ENCODE measurements around the gene BGN. TPM values are rescaled to one million over a fixed set of nuclear protein-coding genes. Genes with fewer than 3 reads are reported as not detected.

The BGN gene
- total and polyA plus RNA-seq, 5 experiments from 2014 or later, result not detected

GRCh38 chrX:153465691-153466380, 28.9 kb upstream of the BGN start:
- POLR2A ChIA-PET, result no interaction called here
- H3K4me1 Mint-ChIP-seq, result peaks cover 6 to 17% (median 11%) of the 10 kb centered on the region in 4 donors
- no peak overlapping the region for H3K27ac Mint-ChIP-seq
- no peaks in the 10 kb centered on the region for H3K27me3 Mint-ChIP-seq
- H3K4me3 Mint-ChIP-seq, result no peak overlapping the region
- peaks cover 0 to 3% (median 0%) of the 10 kb centered on the region in 9 donors for H3K9me3 Mint-ChIP-seq
- peaks cover 0 to 29% (median 0%) of the 10 kb centered on the region in 3 donors for H3K36me3 Mint-ChIP-seq
- DNase-seq, result no peak
- no peak for ATAC-seq

- Mint-ChIP-seq H3K4me3 (peak overlapping the region in 2 of 10 donors; percentile 14 to 71), H3K36me3 (peaks cover 0 to 15% (median 0%) of the 10 kb centered on the region in 3 donors), H3K27me3 (no peaks in the 10 kb centered on the region), H3K4me1 (peaks cover 5 to 20% (median 12%) of the 10 kb centered on the region in 4 donors), H3K9me3 (peaks cover 0 to 3% (median 0%) of the 10 kb centered on the region in 9 donors), H3K27ac (no peak overlapping the region)
- no peak for DNase-seq
- POLR2A ChIA-PET, result interaction anchor here (0.6 kb wide), 1 partner anchor 430 kb away, joined by 4 read pairs; no protein-coding TSS in a partner anchor
- no peak for ATAC-seq
Measured at GRCh38 chrX:153468008-153468580, 26.7 kb upstream of the BGN start.

GRCh38 chrX:153469811-153470410, 24.9 kb upstream of the BGN start:
- ATAC-seq (peak; percentile 42 to 47), DNase-seq (peak in 3 of 10 donors; percentile 12 to 74 (median 43))
- no peaks in the 10 kb centered on the region for H3K27me3 Mint-ChIP-seq
- H3K4me3 Mint-ChIP-seq, result peak overlapping the region; percentile 74 to 90 (median 82)
- H3K36me3 Mint-ChIP-seq, result peaks cover 0 to 4% (median 0%) of the 10 kb centered on the region in 3 donors
- POLR2A ChIA-PET, result interaction anchor here (0.7 kb wide), 1 partner anchor 38 kb away, joined by 3 read pairs; no protein-coding TSS in a partner anchor
- H3K27ac Mint-ChIP-seq, result peak overlapping the region in 9 of 10 donors; percentile 16 to 85 (median 79)
- peaks cover 5 to 23% (median 13%) of the 10 kb centered on the region in 4 donors for H3K4me1 Mint-ChIP-seq
- H3K9me3 Mint-ChIP-seq, result peaks cover 0 to 3% (median 0%) of the 10 kb centered on the region in 9 donors

GRCh38 chrX:153470411-153471363, 24.1 kb upstream of the BGN start, which contains the start of gene HAUS7:
Gene HAUS7 (minus strand): TSS chrX:153470576. CDS start chrX:153470557, 19 bp downstream.
- Mint-ChIP-seq H3K36me3 (peaks cover 0 to 4% (median 0%) of the 10 kb centered on the region in 3 donors), H3K27me3 (no peaks in the 10 kb centered on the region), H3K4me1 (peaks cover 5 to 25% (median 13%) of the 10 kb centered on the region in 4 donors), H3K9me3 (peaks cover 0 to 3% (median 0%) of the 10 kb centered on the region in 9 donors), H3K4me3 (peak within 1 kb of the TSS; percentile 74 to 90 (median 82)), H3K27ac (peak within 1 kb of the TSS in 9 of 10 donors; percentile 16 to 90 (median 79))
- ATAC-seq, result peak; percentile 77 to 85
- POLR2A ChIA-PET, result interaction anchor here (0.7 kb wide), 1 partner anchor 37 kb away, joined by 3 read pairs; no protein-coding TSS in a partner anchor
- DNase-seq, result peak; percentile 75 to 92 (median 82)

DNA sequence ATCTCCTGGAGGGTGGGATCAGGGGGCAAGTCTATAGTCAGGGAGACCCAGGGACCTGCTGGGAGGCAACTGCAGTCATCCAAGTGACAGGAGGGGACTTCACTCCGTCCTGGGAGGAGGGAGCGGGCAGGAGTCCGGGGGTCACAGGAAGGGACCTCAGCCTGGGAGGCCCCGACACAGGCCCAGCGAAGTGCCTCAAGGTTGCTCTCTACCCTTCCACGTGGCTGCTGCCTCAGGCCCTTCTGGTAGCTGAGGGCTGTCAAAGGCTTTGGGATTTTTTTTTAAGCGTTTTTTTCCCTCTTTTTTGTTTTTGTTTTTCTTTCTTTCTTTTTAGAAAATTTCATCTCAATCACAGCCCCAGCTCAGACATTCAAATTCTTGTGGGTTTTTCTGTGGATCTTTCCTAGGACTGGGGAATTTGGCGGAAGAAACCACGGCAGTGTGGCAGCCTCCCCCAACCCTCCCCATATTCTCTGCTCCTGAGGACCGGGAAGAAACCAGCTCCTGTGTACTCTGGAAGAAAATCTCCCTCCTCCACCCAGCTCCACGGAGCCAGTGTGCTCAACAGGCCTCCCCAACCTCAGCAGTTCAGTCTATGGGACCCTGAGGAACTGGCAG, 23.0 kb upstream of the BGN start:
- no peak for DNase-seq
- Mint-ChIP-seq H3K27ac (peak overlapping the region in 4 of 10 donors; percentile 57 to 81 (median 67)), H3K27me3 (no peaks in the 10 kb centered on the region), H3K36me3 (peaks cover 0 to 4% (median 0%) of the 10 kb centered on the region in 3 donors), H3K9me3 (peaks cover 0 to 3% (median 0%) of the 10 kb centered on the region in 9 donors), H3K4me1 (peaks cover 5 to 25% (median 16%) of the 10 kb centered on the region in 4 donors), H3K4me3 (peak overlapping the region in 2 of 10 donors; percentile 7 to 77)
- no peak for ATAC-seq
- POLR2A ChIA-PET, result no interaction called here

GRCh38 chrX:153473126-153473525, 21.7 kb upstream of the BGN start:
- Mint-ChIP-seq H3K9me3 (peaks cover 0 to 1% (median 0%) of the 10 kb centered on the region in 9 donors), H3K27ac (peak overlapping the region in 4 of 10 donors; percentile 60 to 69 (median 66)), H3K4me1 (peaks cover 0 to 20% (median 11%) of the 10 kb centered on the region in 4 donors), H3K27me3 (no peaks in the 10 kb centered on the region), H3K36me3 (no peaks in the 10 kb centered on the region), H3K4me3 (peak overlapping the region in 8 of 10 donors; percentile 37 to 74 (median 56))
- DNase-seq (no peak), ATAC-seq (no peak)
- POLR2A ChIA-PET, result interaction anchor here (1.0 kb wide), 1 partner anchor 34 kb away, joined by 3 read pairs; no protein-coding TSS in a partner anchor

DNA sequence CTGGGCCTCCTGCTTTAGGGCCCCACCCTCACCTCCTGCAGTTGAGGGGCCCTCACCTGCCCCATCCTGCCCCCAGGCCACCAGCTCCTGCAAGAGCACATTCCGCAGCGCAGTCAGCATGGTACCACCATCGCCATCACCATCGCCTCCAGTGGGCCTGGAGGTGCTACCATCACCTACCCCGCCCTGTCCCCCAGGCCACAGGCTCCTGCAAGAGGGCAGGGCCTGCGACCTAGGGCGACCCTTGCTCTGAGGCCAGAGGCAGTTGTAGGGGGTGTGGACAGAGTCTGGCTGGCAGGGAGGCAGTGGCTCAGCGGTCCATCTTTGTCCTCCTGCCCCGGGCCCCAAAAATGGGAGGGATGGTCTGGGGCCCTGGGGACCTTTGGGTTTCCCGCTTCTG, 20.5 kb upstream of the BGN start:
- DNase-seq, result no peak
- no peaks in the 10 kb centered on the region for H3K36me3 Mint-ChIP-seq
- peak overlapping the region in 9 of 10 donors; percentile 22 to 82 (median 62) for H3K4me3 Mint-ChIP-seq
- no peaks in the 10 kb centered on the region for H3K27me3 Mint-ChIP-seq
- ATAC-seq, result no peak
- H3K4me1 Mint-ChIP-seq, result peaks cover 0 to 15% (median 9%) of the 10 kb centered on the region in 4 donors
- H3K27ac Mint-ChIP-seq, result peak overlapping the region in 9 of 10 donors; percentile 13 to 87 (median 59)
- POLR2A ChIA-PET, result interaction anchor here (0.6 to 0.7 kb wide), 2 partner anchors 523 to 533 kb away, joined by 3 read pairs; no protein-coding TSS in a partner anchor
- peaks cover 0 to 1% (median 0%) of the 10 kb centered on the region in 9 donors for H3K9me3 Mint-ChIP-seq

- DNase-seq (peak; percentile 14 to 67 (median 33)), ATAC-seq (peak in 1 of 2 donors; percentile 13)
- Mint-ChIP-seq H3K4me1 (peaks cover 0 to 11% (median 8%) of the 10 kb centered on the region in 4 donors), H3K9me3 (peaks cover 0 to 3% (median 0%) of the 10 kb centered on the region in 9 donors), H3K36me3 (no peaks in the 10 kb centered on the region), H3K27me3 (no peaks in the 10 kb centered on the region), H3K4me3 (peak overlapping the region in 3 of 10 donors; percentile 8 to 62 (median 41)), H3K27ac (no peak overlapping the region)
- POLR2A ChIA-PET, result no interaction called here
Measured at GRCh38 chrX:153474718-153475117, 20.1 kb upstream of the BGN start.

DNA sequence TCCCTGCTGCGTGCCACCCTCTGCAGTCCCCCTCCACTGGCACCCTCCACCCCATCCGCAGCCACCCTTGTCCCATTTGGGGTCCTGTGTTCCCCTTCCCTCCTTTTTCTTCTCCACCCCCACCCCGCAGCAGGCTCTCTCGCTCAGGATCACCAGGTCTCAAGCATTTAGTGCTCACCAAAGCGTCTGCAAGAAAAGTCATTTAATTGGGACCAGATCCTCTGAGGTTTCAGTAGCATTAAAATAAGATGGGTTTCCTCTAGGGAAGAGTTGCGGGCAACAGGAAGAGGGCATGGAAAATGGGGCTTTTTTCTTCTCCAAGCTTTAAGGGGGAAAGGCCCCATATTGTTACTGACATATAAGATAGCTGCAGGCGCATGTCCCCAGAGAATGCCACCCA, 19.5 kb upstream of the BGN start:
- Mint-ChIP-seq H3K27me3 (no peaks in the 10 kb centered on the region), H3K9me3 (peaks cover 0 to 3% (median 0%) of the 10 kb centered on the region in 9 donors), H3K36me3 (no peaks in the 10 kb centered on the region), H3K4me1 (peaks cover 0 to 11% (median 8%) of the 10 kb centered on the region in 4 donors), H3K27ac (peak overlapping the region in 2 of 10 donors; percentile 17 to 56), H3K4me3 (peak overlapping the region in 8 of 10 donors; percentile 6 to 62 (median 38))
- ATAC-seq (no peak), DNase-seq (no peak)
- POLR2A ChIA-PET, result no interaction called here

DNA sequence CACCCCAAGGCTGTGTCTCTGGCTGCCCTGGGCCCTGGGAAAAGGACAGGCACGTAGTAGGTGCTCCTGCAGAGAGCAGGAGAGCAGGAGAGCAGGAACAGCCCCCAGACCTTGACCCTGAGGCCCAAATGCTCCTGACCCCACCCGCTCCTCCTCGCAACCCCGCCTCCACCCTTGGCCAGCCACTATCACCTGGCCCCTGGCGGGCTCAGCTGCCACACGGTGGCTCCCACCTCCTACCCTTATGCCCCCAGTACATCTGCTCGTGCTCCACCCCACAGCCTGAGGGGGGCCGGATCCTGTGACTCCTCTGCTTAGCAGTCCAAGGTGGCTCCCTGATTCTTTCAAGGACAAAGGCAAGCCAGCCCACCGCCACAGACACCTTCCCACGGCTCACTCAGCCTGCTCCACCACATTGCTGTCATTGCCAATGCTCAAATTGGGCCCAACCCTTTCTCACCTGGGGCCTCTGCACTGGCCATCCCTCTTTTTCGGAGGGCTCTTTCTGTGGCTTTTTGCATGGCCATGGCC, 19.0 kb upstream of the BGN start:
- Mint-ChIP-seq H3K36me3 (no peaks in the 10 kb centered on the region), H3K4me1 (peaks cover 0 to 11% (median 8%) of the 10 kb centered on the region in 4 donors), H3K27ac (peak overlapping the region in 1 of 10 donors; percentile 34), H3K27me3 (no peaks in the 10 kb centered on the region), H3K4me3 (peak overlapping the region in 4 of 10 donors; percentile 18 to 63 (median 56)), H3K9me3 (peaks cover 0 to 3% (median 0%) of the 10 kb centered on the region in 9 donors)
- POLR2A ChIA-PET, result no interaction called here
- ATAC-seq, result no peak
- DNase-seq, result no peak

All from naive thymus-derived CD8-positive, alpha-beta T cell (primary cell).